HepG2 (cell line): ENCODE measurements around the gene PUS3. TPM values are rescaled to one million over a fixed set of nuclear protein-coding genes. Genes with fewer than 3 reads are reported as not detected.

Source experiments
- CENPT ChIP-seq: sonication (generic); formaldehyde crosslinking; IDR thresholded peaks from 2 replicates; pipeline ENCODE4 v1.8.0; 2022; ENCODE audit warnings: low read depth, mild to moderate bottlenecking, moderate library complexity, missing genetic modification reagents
- EED ChIP-seq: sonication (generic); formaldehyde crosslinking; IDR thresholded peaks from 2 replicates; pipeline ENCODE4 v1.5.0; 2020; ENCODE audit warnings: mild to moderate bottlenecking, missing genetic modification reagents
- GPN1 ChIP-seq: sonication (generic); formaldehyde crosslinking; IDR thresholded peaks from 2 replicates; pipeline ENCODE4 v1.5.1; 2020; ENCODE audit warnings: missing genetic modification reagents, borderline replicate concordance
- ISL2 ChIP-seq: sonication (generic); formaldehyde crosslinking; IDR thresholded peaks from 2 replicates; pipeline ENCODE4 v1.5.0; 2020; ENCODE audit warnings: missing genetic modification reagents
- JUND ChIP-seq: sonication (generic); formaldehyde crosslinking; IDR thresholded peaks from 2 replicates; pipeline ENCODE4 v1.8.0; 2022; ENCODE audit warnings: mild to moderate bottlenecking, missing genetic modification reagents
- KDM2A ChIP-seq: sonication (generic); formaldehyde crosslinking; IDR thresholded peaks from 2 replicates; pipeline ENCODE4 v1.4.0; 2020; ENCODE audit warnings: low read depth, missing genetic modification reagents, borderline replicate concordance
- PCBP1 ChIP-seq: fragments of 200-400 bp; formaldehyde crosslinking; IDR thresholded peaks from 2 replicates; pipeline ENCODE4 v1.6.1; 2017; ENCODE audit warnings: mild to moderate bottlenecking, low read depth, low read length, borderline replicate concordance
- POLR2G ChIP-seq: fragments of 200-400 bp; formaldehyde crosslinking; IDR thresholded peaks from 2 replicates; pipeline ENCODE4 v1.6.1; 2018; ENCODE audit warnings: mild to moderate bottlenecking, low read depth, low read length, moderate library complexity
- RARA ChIP-seq: IDR thresholded peaks from 2 replicates; pipeline ENCODE4 v1.6.1; 2016; ENCODE audit warnings: missing genetic modification reagents, missing compliant biosample characterization
- SNRNP70 ChIP-seq: fragments of 200-400 bp; formaldehyde crosslinking; IDR thresholded peaks from 2 replicates; pipeline ENCODE4 v1.6.1; 2017; ENCODE audit warnings: mild to moderate bottlenecking, low read depth, low read length, moderate library complexity
- SP1 ChIP-seq, 2 experiments: fragments of 450-650 bp in 1 of 2; sonication (generic) in 1 of 2; formaldehyde crosslinking in 1 of 2; IDR thresholded peaks; 2 replicates each; pipeline versions ENCODE4 v1.4.0 to v1.6.1; 2016 to 2020; ENCODE audit warnings: missing genetic modification reagents in 1 of 2
- ZNF282 ChIP-seq: fragments of 450-650 bp; IDR thresholded peaks from 2 replicates; pipeline ENCODE4 v1.6.1; 2018; ENCODE audit not compliant: partially characterized antibody
- polyA plus RNA-seq, 8 experiments: library from polyadenylated mRNA; depleted of rRNA in 3 of 8; stranded (reverse) in 7 of 8; unstranded in 1 of 8; fragments of >200 nt; fragmentation: Illumina TruSeq in 4 of 8; extraction: Trizol in 4 of 8; gene quantifications; 2 replicates each; pipeline versions ENCODE4 v1.2.1 to v1.2.3, GENCODE V29; 2011 to 2016; ENCODE audit warnings: low read depth in 4 of 8, missing spikeins in 1 of 8, mixed read lengths in 1 of 8; ENCODE audit not compliant: insufficient read depth in 1 of 8
- total RNA-seq, 5 experiments: library from RNA; depleted of rRNA; stranded (reverse); fragments of >200 nt; fragmentation: Illumina TruSeq; extraction: Trizol; gene quantifications; 2 replicates each; pipeline ENCODE4 v1.2.3, GENCODE V29; 2016; ENCODE audit warnings: low read depth in 1 of 5
- TF ChIP-seq, protein P1 (sequence below): IDR thresholded peaks from 2 replicates; pipeline ENCODE4 v1.6.1; 2012; ENCODE audit warnings: low read depth, low read length, improper control_type of control experiment
- TF ChIP-seq, protein P2 (sequence below): sonication (generic); formaldehyde crosslinking; IDR thresholded peaks from 2 replicates; pipeline ENCODE4 v1.4.0; 2020; ENCODE audit warnings: low read depth, missing genetic modification reagents
- TF ChIP-seq, protein P3 (sequence below): sonication (generic); formaldehyde crosslinking; IDR thresholded peaks from 2 replicates; pipeline ENCODE4 v1.4.0; 2020; ENCODE audit warnings: missing genetic modification reagents, borderline replicate concordance

The PUS3 gene
- total and polyA plus RNA-seq, 2 of the 13 experiments (the other 11 are each of a cell fraction or from before 2014, with no cell fraction given): 6.0 to 18.2 TPM

DNA sequence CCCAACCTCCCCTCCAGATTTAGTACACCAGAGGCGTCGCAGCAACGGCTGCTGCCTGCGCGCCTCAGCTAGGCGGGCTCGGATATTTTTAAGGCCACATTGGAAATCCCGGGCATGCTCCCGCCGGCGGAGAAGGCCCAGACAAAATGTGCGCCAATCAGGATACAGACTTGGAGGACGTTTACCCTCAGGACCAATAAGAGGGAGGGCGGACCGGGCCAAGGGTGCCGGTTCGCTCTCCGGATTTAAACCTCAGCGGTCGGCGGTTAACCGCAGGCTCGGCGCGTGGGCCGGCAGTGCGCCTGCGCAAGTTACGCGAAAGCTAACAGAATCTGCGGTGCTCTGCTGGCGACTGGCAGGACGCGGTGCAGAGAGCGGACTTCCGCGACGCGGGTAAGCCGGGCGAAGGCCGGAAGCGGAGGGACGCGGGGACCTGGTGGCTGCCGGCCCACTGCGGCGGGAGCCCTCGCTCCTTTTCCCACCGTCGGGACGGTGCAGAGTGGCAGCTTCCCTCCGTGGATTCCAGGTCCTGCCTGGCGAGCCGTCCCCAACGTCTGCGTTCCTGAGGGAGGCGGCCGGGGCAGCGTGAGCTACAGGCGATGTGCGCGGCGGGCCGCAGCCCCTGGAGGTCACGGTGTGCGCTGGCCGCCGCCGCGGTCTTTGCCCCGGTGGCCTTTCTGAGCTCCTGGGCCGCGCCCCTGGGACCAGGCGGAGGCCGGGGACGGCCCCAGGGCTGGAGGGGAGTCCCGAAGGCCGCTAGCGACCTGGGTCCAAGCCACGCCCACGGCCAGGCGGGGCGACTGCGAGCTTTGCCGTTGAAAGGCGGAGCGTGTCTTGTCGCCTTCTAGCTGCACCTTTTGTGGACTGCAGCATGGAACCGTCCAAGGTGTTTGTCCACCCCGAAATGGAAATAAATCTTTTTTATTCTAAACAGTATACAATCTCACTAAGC lies 15.4 kb downstream of the PUS3 start, which contains the start of gene HYLS1 (continued):
- TF ChIP-seq KDM2A (CRISPR knock-in tag) (peak; percentile 71), EED (no peak), ZNF282 (no peak), POLR2G (peak; percentile 81; the same call in 1 of the 2 replicates), SNRNP70 (no peak), SP1 (IDR thresholded peaks at IDR 0.05) (no peak), SP1 (CRISPR knock-in tag; IDR thresholded peaks at IDR 0.05) (0 out of 2 replicates have a peak, but pooled peaks have one; percentile 25), RARA (CRISPR knock-in tag) (0 out of 2 replicates have a peak, but pooled peaks have one; percentile 30), PCBP1 (no peak), JUND (CRISPR knock-in tag) (0 out of 2 replicates have a peak, but pooled peaks have one; percentile 16), ISL2 (CRISPR knock-in tag) (no peak), CENPT (0 out of 2 replicates have a peak, but pooled peaks have one; percentile 85), GPN1 (CRISPR knock-in tag) (no peak)
- TF ChIP-seq, protein P1, sequence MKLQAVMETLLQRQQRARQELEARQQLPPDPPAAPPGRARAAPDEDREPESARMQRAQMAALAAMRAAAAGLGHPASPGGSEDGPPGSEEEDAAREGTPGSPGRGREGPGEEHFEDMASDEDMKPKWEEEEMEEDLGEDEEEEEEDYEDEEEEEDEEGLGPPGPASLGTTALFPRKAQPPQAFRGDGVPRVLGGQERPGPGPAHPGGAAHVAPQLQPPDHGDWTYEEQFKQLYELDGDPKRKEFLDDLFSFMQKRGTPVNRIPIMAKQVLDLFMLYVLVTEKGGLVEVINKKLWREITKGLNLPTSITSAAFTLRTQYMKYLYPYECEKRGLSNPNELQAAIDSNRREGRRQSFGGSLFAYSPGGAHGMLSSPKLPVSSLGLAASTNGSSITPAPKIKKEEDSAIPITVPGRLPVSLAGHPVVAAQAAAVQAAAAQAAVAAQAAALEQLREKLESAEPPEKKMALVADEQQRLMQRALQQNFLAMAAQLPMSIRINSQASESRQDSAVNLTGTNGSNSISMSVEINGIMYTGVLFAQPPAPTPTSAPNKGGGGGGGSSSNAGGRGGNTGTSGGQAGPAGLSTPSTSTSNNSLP: no peak
- TF ChIP-seq, protein P2, sequence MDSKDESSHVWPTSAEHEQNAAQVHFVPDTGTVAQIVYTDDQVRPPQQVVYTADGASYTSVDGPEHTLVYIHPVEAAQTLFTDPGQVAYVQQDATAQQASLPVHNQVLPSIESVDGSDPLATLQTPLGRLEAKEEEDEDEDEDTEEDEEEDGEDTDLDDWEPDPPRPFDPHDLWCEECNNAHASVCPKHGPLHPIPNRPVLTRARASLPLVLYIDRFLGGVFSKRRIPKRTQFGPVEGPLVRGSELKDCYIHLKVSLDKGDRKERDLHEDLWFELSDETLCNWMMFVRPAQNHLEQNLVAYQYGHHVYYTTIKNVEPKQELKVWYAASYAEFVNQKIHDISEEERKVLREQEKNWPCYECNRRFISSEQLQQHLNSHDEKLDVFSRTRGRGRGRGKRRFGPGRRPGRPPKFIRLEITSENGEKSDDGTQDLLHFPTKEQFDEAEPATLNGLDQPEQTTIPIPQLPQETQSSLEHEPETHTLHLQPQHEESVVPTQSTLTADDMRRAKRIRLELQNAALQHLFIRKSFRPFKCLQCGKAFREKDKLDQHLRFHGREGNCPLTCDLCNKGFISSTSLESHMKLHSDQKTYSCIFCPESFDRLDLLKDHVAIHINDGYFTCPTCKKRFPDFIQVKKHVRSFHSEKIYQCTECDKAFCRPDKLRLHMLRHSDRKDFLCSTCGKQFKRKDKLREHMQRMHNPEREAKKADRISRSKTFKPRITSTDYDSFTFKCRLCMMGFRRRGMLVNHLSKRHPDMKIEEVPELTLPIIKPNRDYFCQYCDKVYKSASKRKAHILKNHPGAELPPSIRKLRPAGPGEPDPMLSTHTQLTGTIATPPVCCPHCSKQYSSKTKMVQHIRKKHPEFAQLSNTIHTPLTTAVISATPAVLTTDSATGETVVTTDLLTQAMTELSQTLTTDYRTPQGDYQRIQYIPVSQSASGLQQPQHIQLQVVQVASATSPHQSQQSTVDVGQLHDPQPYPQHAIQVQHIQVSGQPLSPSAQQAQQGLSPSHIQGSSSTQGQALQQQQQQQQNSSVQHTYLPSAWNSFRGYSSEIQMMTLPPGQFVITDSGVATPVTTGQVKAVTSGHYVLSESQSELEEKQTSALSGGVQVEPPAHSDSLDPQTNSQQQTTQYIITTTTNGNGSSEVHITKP (CRISPR knock-in tag): peak; percentile 84
- TF ChIP-seq, protein P3, sequence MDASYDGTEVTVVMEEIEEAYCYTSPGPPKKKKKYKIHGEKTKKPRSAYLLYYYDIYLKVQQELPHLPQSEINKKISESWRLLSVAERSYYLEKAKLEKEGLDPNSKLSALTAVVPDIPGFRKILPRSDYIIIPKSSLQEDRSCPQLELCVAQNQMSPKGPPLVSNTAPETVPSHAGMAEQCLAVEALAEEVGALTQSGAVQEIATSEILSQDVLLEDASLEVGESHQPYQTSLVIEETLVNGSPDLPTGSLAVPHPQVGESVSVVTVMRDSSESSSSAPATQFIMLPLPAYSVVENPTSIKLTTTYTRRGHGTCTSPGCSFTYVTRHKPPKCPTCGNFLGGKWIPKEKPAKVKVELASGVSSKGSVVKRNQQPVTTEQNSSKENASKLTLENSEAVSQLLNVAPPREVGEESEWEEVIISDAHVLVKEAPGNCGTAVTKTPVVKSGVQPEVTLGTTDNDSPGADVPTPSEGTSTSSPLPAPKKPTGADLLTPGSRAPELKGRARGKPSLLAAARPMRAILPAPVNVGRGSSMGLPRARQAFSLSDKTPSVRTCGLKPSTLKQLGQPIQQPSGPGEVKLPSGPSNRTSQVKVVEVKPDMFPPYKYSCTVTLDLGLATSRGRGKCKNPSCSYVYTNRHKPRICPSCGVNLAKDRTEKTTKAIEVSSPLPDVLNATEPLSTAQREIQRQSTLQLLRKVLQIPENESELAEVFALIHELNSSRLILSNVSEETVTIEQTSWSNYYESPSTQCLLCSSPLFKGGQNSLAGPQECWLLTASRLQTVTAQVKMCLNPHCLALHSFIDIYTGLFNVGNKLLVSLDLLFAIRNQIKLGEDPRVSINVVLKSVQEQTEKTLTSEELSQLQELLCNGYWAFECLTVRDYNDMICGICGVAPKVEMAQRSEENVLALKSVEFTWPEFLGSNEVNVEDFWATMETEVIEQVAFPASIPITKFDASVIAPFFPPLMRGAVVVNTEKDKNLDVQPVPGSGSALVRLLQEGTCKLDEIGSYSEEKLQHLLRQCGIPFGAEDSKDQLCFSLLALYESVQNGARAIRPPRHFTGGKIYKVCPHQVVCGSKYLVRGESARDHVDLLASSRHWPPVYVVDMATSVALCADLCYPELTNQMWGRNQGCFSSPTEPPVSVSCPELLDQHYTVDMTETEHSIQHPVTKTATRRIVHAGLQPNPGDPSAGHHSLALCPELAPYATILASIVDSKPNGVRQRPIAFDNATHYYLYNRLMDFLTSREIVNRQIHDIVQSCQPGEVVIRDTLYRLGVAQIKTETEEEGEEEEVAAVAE (CRISPR knock-in tag): no peak
